HT-29 (cell line): ENCODE data around the gene CMBL. TPM values are rescaled to one million over a fixed set of nuclear protein-coding genes. Genes with fewer than 3 reads are reported as not detected.

ENCODE experiments used
- small RNA-seq: library from RNA; depleted of rRNA; stranded (forward); fragments of <200 nt; gene quantifications from one replicate; pipeline ENCODE3, GENCODE V24; 2014
- total RNA-seq: library from RNA; depleted of rRNA; stranded (reverse); fragments of >200 nt; shearing (Covaris generic); gene quantifications from 2 replicates; pipeline ENCODE4 v1.2.3, GENCODE V29; 2014; rRNA removed

The CMBL gene
- total RNA-seq, 1 experiment from 2014 or later: 12.9 TPM

Small RNA genes within 50 kb of the gene (small RNA-seq; reads per million reads assigned to genes)
- gene RF00019: not detected

Other genes starting within 250 kb of the CMBL start
- 20.4 and 24.0 TPM in 2 replicates for gene ATPSCKMT, start 58.0 kb downstream of the CMBL start, total RNA-seq
- 594 and 703 TPM in 2 replicates for gene CCT5, start 57.6 kb downstream of the CMBL start, total RNA-seq
- gene MARCHF6, start 45.8 kb upstream of the CMBL start, total RNA-seq: 83.0 and 107 TPM in 2 replicates
- not detected in 2 replicates for gene ROPN1L, start 134.0 kb upstream of the CMBL start, total RNA-seq